HG02840 (cell line): ENCODE data around the gene PDE6C.

ENCODE experiments used
- ATAC-seq: cut with Tn5 transposase; IDR thresholded peaks from one replicate; pipeline ENCODE4 v1.9.1; 2021; ENCODE audit warnings: mild to moderate bottlenecking, moderate library complexity, moderate number of reproducible peaks; ENCODE audit not compliant: unreplicated experiment, low FRiP score

The PDE6C gene

DNA sequence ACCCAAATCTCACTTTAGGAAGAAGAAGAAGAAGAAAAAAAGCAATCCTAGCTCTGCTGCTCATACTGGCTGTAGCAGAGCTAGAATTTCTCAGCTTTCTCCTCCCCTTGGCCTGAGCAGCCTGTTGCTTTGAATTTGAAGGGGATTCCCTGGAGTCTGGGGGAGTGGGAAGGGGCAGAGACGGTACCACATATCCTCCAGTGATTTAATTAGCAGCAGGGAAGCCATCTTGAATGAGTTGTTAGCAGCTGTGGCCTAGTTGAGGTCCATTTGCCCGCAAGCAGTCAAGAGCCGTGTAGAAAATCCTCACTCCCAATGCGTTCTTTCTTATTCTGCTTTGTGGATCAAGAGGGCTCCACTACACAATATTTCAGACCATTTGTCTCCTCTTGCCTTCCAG is 16.5 kb downstream of the PDE6C start:
- no peak for ATAC-seq

DNA sequence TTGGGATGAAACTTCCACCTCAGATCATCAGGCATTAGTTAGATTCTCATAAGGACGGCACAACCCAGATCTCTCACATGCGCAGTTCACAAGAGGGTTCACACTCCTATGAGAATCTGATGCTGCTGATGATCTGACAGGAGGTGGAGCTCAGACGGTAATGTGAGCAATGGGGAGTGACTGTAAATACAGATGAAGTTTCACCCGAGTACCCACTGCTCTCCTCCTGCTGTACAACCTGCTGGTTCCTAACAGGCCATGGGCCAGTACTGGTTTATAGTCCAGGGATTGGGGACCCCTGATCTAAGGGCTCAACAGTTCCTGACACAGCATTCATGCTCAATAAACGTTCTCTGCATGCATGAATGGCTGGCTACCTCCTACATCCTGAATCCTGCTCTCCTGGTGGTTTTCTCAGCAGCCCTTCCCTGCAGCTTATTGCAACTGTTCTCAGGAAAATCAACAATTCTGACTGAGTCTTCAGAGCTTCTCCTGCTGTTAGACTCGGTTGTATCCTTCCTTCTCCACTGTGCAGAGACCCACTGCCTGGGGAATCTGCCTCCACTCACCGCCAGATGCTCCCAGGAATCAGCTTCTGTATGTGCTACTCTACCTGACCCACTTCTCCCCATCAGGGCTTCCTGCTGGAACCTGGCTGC is 17.4 kb downstream of the PDE6C start:
- no peak for ATAC-seq

- no peak for ATAC-seq
Measured at GRCh38 chr10:93630625-93631557, 18.6 kb downstream of the PDE6C start.

- no peak for ATAC-seq
Measured at GRCh38 chr10:93639791-93640190, 27.5 kb downstream of the PDE6C start.

DNA sequence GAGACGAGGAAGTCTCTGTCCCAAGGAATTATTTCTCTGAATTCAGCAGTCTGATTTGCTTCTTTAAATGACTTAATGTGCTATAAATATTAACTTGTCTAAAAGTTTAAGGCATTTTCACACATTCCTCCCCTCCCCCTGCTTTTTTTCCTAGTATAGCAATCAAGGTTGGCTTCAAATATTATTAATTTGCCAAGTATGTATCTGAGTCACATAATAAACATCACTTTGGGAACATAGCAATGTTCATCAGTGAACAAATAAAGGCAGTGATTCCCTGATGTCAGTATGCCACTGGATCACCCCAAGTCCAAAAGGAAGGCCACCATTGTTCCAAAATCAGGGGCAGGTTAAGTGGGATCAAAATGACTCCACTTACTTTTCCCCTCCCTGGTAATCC is 40.5 kb downstream of the PDE6C start:
- no peak for ATAC-seq

DNA sequence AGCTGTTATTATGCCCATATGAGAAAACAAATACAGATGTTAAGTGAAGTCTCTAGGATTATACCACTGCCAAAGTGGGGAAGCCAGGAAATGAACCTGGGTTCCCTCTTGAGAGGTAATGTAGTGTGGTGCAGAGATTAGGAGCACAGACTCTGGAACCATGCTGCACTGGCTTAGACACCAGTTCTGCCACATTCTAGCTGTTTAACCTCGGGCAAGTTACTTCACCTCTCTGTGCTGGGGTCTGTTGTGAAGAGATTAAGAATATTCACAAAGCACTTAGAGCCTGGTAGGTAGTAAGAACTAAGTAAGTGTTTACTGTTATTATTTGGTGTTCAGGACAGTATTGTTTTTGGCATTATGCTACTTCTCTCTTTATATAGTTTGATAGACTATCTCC is 41.9 kb downstream of the PDE6C start:
- ATAC-seq, result no peak

- no peak for ATAC-seq
Measured at GRCh38 chr10:93656155-93656554, 43.8 kb downstream of the PDE6C start.

GRCh38 chr10:93657757-93658156 is 45.4 kb downstream of the PDE6C start:
- ATAC-seq, result no peak

DNA sequence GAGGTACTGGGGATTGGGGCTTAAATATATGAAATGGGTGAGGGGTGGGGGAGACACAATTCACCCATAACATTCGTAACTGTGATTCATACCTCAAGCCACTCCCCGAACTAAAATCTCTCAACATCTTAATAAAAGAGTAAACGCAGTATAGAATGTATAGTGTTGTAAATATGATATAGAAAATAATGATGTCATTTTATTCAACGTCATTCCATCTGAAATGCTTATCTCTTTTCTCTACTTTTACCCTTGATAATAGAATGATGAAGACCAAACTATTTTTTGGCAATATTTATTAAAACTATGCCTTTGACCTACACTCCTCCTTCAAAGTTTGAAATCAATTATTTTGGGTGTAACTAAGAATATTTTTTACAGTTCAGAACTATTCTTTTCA is 53.7 kb downstream of the PDE6C start:
- ATAC-seq, result no peak

DNA sequence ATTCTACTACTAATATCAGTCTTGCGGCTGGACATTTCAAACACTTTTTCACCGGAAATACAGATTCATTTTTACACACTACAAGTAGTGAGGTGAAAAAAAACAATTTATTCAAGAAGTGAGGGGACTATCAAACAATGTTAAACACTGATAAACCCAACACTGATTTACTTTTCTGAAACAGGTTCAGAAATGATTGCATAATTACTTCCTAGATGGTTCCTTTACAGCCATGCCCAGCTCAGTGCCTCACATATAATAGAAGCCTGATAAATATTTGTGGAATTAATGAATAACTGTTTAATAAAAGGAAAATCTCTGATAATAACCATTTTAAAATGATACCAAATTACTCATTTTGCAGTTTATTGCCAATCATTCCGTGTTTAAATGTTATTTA is 55.5 kb downstream of the PDE6C start:
- ATAC-seq, result no peak

GRCh38 chr10:93670372-93670771 is 58.0 kb downstream of the PDE6C start:
- no peak for ATAC-seq

- ATAC-seq, result no peak
Measured at GRCh38 chr10:93671042-93671441, 58.7 kb downstream of the PDE6C start.

- ATAC-seq, result no peak
Measured at GRCh38 chr10:93672022-93672678, 59.8 kb downstream of the PDE6C start.

- no peak for ATAC-seq
Measured at GRCh38 chr10:93672890-93673289, 60.6 kb downstream of the PDE6C start.

DNA sequence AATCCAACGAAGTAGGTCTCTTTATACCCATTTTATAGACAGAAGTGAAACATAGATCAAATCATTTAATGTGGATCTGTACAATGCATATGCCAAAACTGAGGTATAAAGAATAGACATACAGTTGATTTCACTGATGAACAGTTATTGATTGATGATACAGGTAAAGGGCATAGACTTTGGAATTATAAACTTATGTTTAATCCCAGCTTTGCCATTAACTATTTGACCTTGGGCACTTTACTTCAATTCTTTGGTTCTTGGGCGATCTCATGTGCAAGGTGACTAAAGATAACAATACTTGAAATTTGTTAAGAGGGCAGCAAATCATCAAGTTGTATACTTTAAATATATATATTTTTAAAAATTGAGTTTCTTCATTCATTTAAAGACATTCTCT is 61.5 kb downstream of the PDE6C start:
- ATAC-seq, result no peak

DNA sequence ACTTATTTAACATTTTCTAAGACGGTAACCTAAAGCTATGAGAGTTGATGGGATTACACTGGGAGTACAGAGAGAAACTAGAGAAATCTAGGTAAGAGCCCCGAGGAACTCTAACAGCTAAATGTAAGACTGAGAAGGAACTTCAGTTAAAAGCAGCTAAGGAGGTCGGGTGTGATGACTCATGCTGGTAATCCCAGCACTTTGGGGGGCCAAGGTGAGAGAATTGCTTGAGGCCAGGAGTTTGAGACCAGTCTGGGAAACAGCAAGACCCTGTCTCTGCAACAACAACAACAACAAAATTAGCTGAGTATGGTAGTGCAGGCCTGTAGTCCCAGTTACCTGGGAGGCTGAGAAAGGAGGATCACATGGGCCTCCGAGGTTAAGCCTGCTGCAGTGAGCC is 66.0 kb downstream of the PDE6C start:
- ATAC-seq, result no peak

- no peak for ATAC-seq
Measured at GRCh38 chr10:93678805-93679587, 66.7 kb downstream of the PDE6C start.

GRCh38 chr10:93680412-93681047 is 68.2 kb downstream of the PDE6C start:
- no peak for ATAC-seq

DNA sequence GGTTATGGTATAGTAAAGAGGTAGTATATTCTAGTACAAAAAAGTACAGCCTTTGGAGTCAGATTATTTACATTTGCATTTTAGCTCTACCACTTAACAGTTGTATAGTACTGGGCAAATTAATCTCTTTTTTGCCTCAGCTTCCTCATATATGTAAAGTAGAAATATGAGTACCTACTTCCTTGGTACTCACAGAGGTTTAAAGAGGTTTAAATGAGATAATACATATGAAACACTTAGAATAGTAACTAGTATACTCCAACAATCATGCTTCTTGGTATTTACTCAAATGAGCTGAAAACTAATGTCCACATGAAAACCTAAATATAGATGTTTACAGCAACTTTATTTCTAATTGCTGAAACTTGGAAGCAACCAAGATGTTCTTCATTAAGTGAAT is 75.4 kb downstream of the PDE6C start:
- no peak for ATAC-seq

DNA sequence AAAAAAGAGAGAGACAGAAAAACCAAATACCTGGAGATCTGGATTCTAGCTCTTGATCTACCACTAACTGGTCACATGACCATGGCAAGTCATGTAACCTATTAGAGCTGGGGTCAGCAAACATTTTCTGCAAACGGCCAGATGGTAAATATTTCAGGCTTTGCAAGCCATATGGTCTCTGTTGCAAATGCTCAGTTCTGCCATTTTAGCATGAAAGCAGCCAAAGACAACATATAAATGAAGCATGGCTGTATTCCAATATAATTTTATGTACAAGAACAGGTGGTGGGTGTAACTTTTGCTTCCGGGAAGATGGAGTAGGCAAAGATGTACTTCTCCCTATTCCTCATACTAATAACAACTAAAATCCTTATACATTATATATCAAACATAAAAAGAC is 83.4 kb downstream of the PDE6C start:
- ATAC-seq, result no peak
